DOHH2 (cell line): Measurements from ENCODE around the gene TPM2.

Source experiments
- EZH2phosphoT487 ChIP-seq: fragments of 200-600 bp; sonication (generic); IDR thresholded peaks from 2 replicates; pipeline ENCODE4 v1.6.1; 2017; ENCODE audit warnings: borderline replicate concordance, mild to moderate bottlenecking, antibody characterized with exemption, low read length, moderate library complexity, mixed read lengths
- TF ChIP-seq, protein P1 (sequence below): fragments of 200-600 bp; sonication (generic); IDR thresholded peaks from one replicate; pipeline ENCODE4 v1.5.1; 2014; ENCODE audit warnings: antibody characterized with exemption, mild to moderate bottlenecking, low read depth, low read length; ENCODE audit not compliant: poor library complexity, severe bottlenecking

GRCh38 chr9:35657546-35658136 is 32.1 kb downstream of the TPM2 start, which contains the start of gene RMRP:
- TF ChIP-seq, protein P1, sequence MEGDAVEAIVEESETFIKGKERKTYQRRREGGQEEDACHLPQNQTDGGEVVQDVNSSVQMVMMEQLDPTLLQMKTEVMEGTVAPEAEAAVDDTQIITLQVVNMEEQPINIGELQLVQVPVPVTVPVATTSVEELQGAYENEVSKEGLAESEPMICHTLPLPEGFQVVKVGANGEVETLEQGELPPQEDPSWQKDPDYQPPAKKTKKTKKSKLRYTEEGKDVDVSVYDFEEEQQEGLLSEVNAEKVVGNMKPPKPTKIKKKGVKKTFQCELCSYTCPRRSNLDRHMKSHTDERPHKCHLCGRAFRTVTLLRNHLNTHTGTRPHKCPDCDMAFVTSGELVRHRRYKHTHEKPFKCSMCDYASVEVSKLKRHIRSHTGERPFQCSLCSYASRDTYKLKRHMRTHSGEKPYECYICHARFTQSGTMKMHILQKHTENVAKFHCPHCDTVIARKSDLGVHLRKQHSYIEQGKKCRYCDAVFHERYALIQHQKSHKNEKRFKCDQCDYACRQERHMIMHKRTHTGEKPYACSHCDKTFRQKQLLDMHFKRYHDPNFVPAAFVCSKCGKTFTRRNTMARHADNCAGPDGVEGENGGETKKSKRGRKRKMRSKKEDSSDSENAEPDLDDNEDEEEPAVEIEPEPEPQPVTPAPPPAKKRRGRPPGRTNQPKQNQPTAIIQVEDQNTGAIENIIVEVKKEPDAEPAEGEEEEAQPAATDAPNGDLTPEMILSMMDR: no peak
- TF ChIP-seq EZH2phosphoT487: no peak
